GM23248 (cell line): Measurements from ENCODE around the gene SLC25A4. TPM values are rescaled to one million over a fixed set of nuclear protein-coding genes. Genes with fewer than 3 reads are reported as not detected.

ENCODE experiments used
- DNase-seq: peaks from one replicate; pipeline ENCODE4 v3.0.0-alpha.2; 2015
- H2AFZ ChIP-seq: fragments of 200-600 bp; sonication (generic); 2 replicates; pipeline ENCODE4 v1.6.1; 2016; ENCODE audit warnings: antibody characterized with exemption
- H3F3A ChIP-seq: fragments of 200-600 bp; sonication (generic); 2 replicates; pipeline ENCODE4 v1.6.1; 2016; ENCODE audit warnings: mild to moderate bottlenecking, antibody characterized with exemption, mixed run types; ENCODE audit not compliant: insufficient read depth
- H3K27ac ChIP-seq: fragments of 200-600 bp; sonication (generic); 2 replicates; pipeline ENCODE4 v1.5.1; 2016; ENCODE audit warnings: mild to moderate bottlenecking
- H3K27me3 ChIP-seq: fragments of 200-600 bp; sonication (generic); replicated peaks from 2 replicates; pipeline ENCODE4 v1.6.1; 2016; ENCODE audit warnings: mild to moderate bottlenecking; ENCODE audit not compliant: insufficient read depth
- H3K36me3 ChIP-seq: fragments of 200-600 bp; sonication (generic); 2 replicates; pipeline ENCODE4 v1.6.1; 2016; ENCODE audit warnings: low read depth, mild to moderate bottlenecking
- H3K4me1 ChIP-seq: fragments of 200-600 bp; sonication (generic); 2 replicates; pipeline ENCODE4 v1.6.1; 2016; ENCODE audit warnings: mild to moderate bottlenecking; ENCODE audit not compliant: insufficient read depth
- H3K4me2 ChIP-seq: fragments of 200-600 bp; sonication (generic); one replicate; pipeline ENCODE4 v1.6.1; 2016; ENCODE audit warnings: mild to moderate bottlenecking; ENCODE audit not compliant: unreplicated experiment
- H3K4me3 ChIP-seq: fragments of 200-600 bp; sonication (generic); 2 replicates; pipeline ENCODE4 v1.5.1; 2016; ENCODE audit warnings: mild to moderate bottlenecking
- H3K79me2 ChIP-seq: fragments of 200-600 bp; sonication (generic); 2 replicates; pipeline ENCODE4 v1.6.1; 2016; ENCODE audit warnings: mild to moderate bottlenecking; ENCODE audit not compliant: insufficient read depth
- H3K9ac ChIP-seq: fragments of 200-600 bp; sonication (generic); 2 replicates; pipeline ENCODE4 v1.6.1; 2016; ENCODE audit warnings: mild to moderate bottlenecking
- H3K9me2 ChIP-seq: fragments of 200-600 bp; sonication (generic); 2 replicates; pipeline ENCODE4 v1.6.1; 2016; ENCODE audit warnings: mixed run types, mild to moderate bottlenecking, moderate library complexity; ENCODE audit not compliant: insufficient read depth
- H3K9me3 ChIP-seq: fragments of 200-600 bp; sonication (generic); one replicate; pipeline ENCODE4 v1.6.1; 2017; ENCODE audit warnings: low read depth
- H4K20me1 ChIP-seq: fragments of 200-600 bp; sonication (generic); 2 replicates; pipeline ENCODE4 v1.6.0; 2016; ENCODE audit not compliant: insufficient read depth
- EZH2 ChIP-seq: fragments of 200-600 bp; sonication (generic); IDR thresholded peaks from 2 replicates; pipeline ENCODE4 v1.6.1; 2018; ENCODE audit warnings: antibody characterized with exemption, mild to moderate bottlenecking; ENCODE audit not compliant: insufficient read depth, poor library complexity, severe bottlenecking
- EZH2phosphoT487 ChIP-seq: fragments of 200-600 bp; sonication (generic); IDR thresholded peaks from 2 replicates; pipeline ENCODE4 v1.6.1; 2018; ENCODE audit warnings: antibody characterized with exemption, moderate library complexity, mild to moderate bottlenecking, low read depth; ENCODE audit not compliant: insufficient read depth
- WGBS, 2 experiments: methylation state at CpG; one replicate each; pipeline ENCODE4 v1.1.6; 2015 to 2017; ENCODE audit warnings: low lambda C conversion rate in 2 of 2, low coverage in 1 of 2; ENCODE audit errors: missing lambda C conversion rate in 2 of 2; 5-methylcytosine and 5-hydroxymethylcytosine counted together
- in situ Hi-C: fragments of 300-500 bp; cut with MboI; formaldehyde crosslinking; loops from 2 replicates; pipeline ENCODE4 v1.15.0; 2020
- polyA plus RNA-seq: library from polyadenylated mRNA; unstranded; fragments of >200 nt; fragmentation: Nextera tagmentation; extraction: Ambion mirVana; gene quantifications from 2 replicates; pipeline ENCODE4 v1.2.1, GENCODE V29; 2016
- total RNA-seq: library from RNA; depleted of rRNA; stranded (reverse); fragments of >200 nt; shearing (Covaris generic); gene quantifications from 2 replicates; pipeline ENCODE4 v1.2.3, GENCODE V29; 2014

Gene SLC25A4
- total and polyA plus RNA-seq, 2 experiments from 2014 or later, result 6.5 to 28.1 TPM

DNA sequence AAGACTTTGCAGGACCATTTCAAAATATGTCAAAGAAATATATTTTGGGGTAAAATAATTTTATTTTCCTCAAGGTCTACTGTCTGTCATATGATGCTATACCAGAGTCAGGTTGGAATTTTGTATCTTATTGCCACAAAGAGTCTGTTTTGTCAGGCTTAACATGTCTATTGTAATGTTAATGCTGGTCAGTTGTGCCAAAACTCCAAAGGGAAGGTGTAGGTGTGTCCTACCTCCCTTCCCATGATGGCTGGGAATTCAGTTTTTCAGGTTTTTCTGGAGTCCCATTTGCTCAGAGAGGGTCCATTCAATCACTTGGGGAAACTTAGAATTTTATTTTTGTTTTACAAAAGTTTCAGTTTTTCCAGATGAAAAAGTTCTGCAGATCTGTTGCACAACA, 33.3 kb upstream of the SLC25A4 start:
- in situ Hi-C loops, result no loop called here
- no peak overlapping the region for H2AFZ ChIP-seq
- peaks cover 10% of the 10 kb centered on the region for H3K4me1 ChIP-seq
- H3K79me2 ChIP-seq, result no peaks in the 10 kb centered on the region
- H3K9ac ChIP-seq, result no peak overlapping the region
- H3K27me3 ChIP-seq, result no peaks in the 10 kb centered on the region
- no peak overlapping the region for H3K4me3 ChIP-seq
- no peak overlapping the region for H3K4me2 ChIP-seq
- H3K9me2 ChIP-seq, result no peaks in the 10 kb centered on the region; the same call in 1 of the 2 replicates
- no peaks in the 10 kb centered on the region for H4K20me1 ChIP-seq
- no peak for DNase-seq
- TF ChIP-seq EZH2 (no peak), EZH2phosphoT487 (no peak)
- no peaks in the 10 kb centered on the region for H3K9me3 ChIP-seq
- H3K36me3 ChIP-seq, result no peaks in the 10 kb centered on the region
- peaks cover 14% of the 10 kb centered on the region for H3F3A ChIP-seq
- H3K27ac ChIP-seq, result no peak overlapping the region

DNA sequence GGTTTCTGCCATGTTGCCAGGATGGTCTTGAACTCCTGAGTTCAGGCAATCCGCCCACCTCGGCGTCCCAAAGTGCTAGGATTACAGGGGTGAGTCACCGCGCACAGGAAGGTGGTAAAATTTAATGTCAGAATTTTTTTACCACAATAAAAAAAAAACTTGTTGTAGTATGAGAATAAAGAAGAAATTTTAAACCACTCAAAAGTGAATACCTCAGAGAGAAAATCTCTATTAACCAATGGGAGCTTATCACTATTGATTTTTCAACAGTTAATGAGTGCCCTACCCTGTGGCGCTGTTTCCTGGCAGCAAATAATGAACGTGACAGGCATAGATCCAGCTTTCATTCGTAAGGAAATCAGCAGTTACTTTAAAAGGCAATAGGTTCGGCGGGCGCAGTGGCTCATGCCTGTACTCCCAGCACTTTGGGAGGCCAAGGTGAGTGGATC, 32.7 kb upstream of the SLC25A4 start:
- no peak overlapping the region for H3K4me3 ChIP-seq
- no peaks in the 10 kb centered on the region; the same call in 1 of the 2 replicates for H3K9me2 ChIP-seq
- no peak overlapping the region for H3K27ac ChIP-seq
- no peak overlapping the region for H3K4me2 ChIP-seq
- no peaks in the 10 kb centered on the region for H4K20me1 ChIP-seq
- no peaks in the 10 kb centered on the region for H3K36me3 ChIP-seq
- H3F3A ChIP-seq, result peaks cover 14% of the 10 kb centered on the region
- no peaks in the 10 kb centered on the region for H3K9me3 ChIP-seq
- DNase-seq, result no peak
- no peak for TF ChIP-seq EZH2phosphoT487
- no peak for TF ChIP-seq EZH2
- no peaks in the 10 kb centered on the region for H3K79me2 ChIP-seq
- no peaks in the 10 kb centered on the region for H3K27me3 ChIP-seq
- peaks cover 10% of the 10 kb centered on the region for H3K4me1 ChIP-seq
- WGBS, 2 experiments, result 85 to 90% methylated on average over 11 of the region's 11 CpGs
- no peak overlapping the region for H2AFZ ChIP-seq
- in situ Hi-C loops, result no loop called here
- H3K9ac ChIP-seq, result no peak overlapping the region

DNA sequence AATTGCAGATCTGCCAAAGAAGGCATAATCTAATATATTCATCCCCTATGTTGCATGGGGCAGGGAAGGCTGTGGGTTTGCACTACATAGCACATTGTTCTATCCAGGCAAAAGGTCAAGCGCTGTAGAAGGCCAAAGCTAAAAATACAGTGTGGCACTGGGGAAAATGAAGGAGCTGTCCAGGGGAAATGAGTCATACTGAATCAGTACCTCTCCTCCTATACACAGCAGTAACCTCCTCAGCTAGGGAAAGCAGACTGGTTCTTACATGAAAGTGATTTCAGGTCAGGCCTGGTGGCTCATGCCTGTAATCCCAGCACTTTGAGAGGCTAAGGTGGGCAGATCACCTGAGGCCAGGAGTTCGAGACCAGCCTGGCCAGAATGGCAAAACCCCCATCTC, 31.0 kb upstream of the SLC25A4 start:
- H3F3A ChIP-seq, result peaks cover 14% of the 10 kb centered on the region
- peak overlapping the region; percentile 13; the same call in 1 of the 2 replicates for H3K27ac ChIP-seq
- H2AFZ ChIP-seq, result no peak overlapping the region
- H3K4me2 ChIP-seq, result peak overlapping the region; percentile 10
- in situ Hi-C loops, result no loop called here
- peak; percentile 92 for DNase-seq
- H3K9ac ChIP-seq, result no peak overlapping the region
- H4K20me1 ChIP-seq, result no peaks in the 10 kb centered on the region
- H3K9me3 ChIP-seq, result no peaks in the 10 kb centered on the region
- H3K9me2 ChIP-seq, result no peaks in the 10 kb centered on the region
- peaks cover 10% of the 10 kb centered on the region for H3K4me1 ChIP-seq
- H3K36me3 ChIP-seq, result no peaks in the 10 kb centered on the region
- H3K79me2 ChIP-seq, result no peaks in the 10 kb centered on the region
- TF ChIP-seq EZH2phosphoT487 (no peak), EZH2 (no peak)
- H3K27me3 ChIP-seq, result no peaks in the 10 kb centered on the region
- no peak overlapping the region for H3K4me3 ChIP-seq
- 7 to 19% methylated on average over 2 of the region's 2 CpGs for WGBS, 2 experiments

DNA sequence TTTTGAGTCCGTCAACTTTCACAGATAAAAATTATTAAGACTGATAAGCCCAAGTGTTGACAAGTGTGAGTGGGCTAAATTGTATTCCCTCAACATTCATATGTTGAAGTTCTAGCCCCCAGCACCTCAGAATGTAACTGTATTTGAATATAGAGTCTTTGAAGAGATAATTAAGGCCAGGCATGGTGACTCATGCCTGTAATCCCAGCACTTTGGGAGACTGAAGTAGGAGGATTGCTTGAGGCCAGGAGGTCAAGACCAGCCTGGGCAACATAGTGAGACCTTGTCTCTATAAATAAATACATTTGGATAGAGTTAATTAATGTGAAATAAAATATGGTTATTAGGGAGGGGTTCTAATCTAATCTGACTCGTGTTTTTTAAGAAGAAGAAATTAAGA, 29.7 kb upstream of the SLC25A4 start:
- in situ Hi-C loops, result no loop called here
- 52% methylated on average over 2 of the region's 2 CpGs for whole genome bisulfite sequencing, 2 experiments
- Histone ChIP-seq H3K9me2 (no peaks in the 10 kb centered on the region), H3K9me3 (no peaks in the 10 kb centered on the region), H3K4me3 (no peak overlapping the region), H2AFZ (no peak overlapping the region), H3K4me2 (no peak overlapping the region), H3K9ac (no peak overlapping the region), H3K27me3 (no peaks in the 10 kb centered on the region), H4K20me1 (no peaks in the 10 kb centered on the region), H3F3A (peaks cover 14% of the 10 kb centered on the region), H3K4me1 (peaks cover 10% of the 10 kb centered on the region), H3K79me2 (no peaks in the 10 kb centered on the region), H3K27ac (no peak overlapping the region), H3K36me3 (no peaks in the 10 kb centered on the region)
- TF ChIP-seq EZH2phosphoT487, result no peak
- TF ChIP-seq EZH2, result no peak
- peak; percentile 25 for DNase-seq

DNA sequence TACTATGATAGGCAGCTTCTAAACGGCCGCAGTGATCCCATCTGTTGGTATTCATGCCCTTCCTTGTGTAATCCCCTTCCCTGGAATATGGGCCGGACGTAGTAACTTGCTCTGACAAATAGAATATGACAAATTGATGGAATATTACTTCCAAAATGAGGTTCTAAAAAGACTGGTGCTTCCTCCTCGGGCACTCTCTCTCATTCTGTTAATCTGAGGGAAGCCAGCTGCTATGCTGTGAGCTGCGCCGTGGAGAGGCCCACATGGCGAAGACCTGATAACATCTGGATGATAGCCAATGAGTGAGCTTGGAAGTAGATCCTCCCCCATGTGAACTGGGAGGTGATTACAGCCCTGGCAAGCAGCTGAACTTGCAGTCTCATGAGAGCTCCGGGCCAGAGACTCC, 27.2 kb upstream of the SLC25A4 start:
- 61% methylated on average over 9 of the region's 9 CpGs for WGBS, 2 experiments

More for the DNA sequence above, 27.2 kb upstream of the SLC25A4 start:
- Histone ChIP-seq H3K9me2 (no peaks in the 10 kb centered on the region), H3K4me3 (no peak overlapping the region), H2AFZ (no peak overlapping the region), H3K27me3 (no peaks in the 10 kb centered on the region), H3K4me1 (peaks cover 10% of the 10 kb centered on the region), H3K79me2 (no peaks in the 10 kb centered on the region), H3K9ac (no peak overlapping the region), H3K36me3 (no peaks in the 10 kb centered on the region), H3K9me3 (no peaks in the 10 kb centered on the region), H3K27ac (no peak overlapping the region), H3F3A (peaks cover 14% of the 10 kb centered on the region), H3K4me2 (no peak overlapping the region), H4K20me1 (no peaks in the 10 kb centered on the region)
- in situ Hi-C loops, result no loop called here
- DNase-seq, result peak; percentile 11
- no peak for TF ChIP-seq EZH2phosphoT487
- TF ChIP-seq EZH2, result no peak
